Ovary (tissue), 3 donors: ENCODE data around the gene MAST4.

ENCODE experiments used
- CTCF ChIP-seq, 3 donors: fragments of 450-650 bp in 2 of 3; fragments of 200-600 bp in 1 of 3; IDR thresholded peaks; one replicate each; pipeline versions ENCODE4 v1.5.1 to v1.8.0; 2016 to 2022; ENCODE audit warnings: antibody characterized with exemption in 3 of 3, mild to moderate bottlenecking in 1 of 3
- EP300 ChIP-seq: sonication (generic); formaldehyde crosslinking; IDR thresholded peaks from one replicate; pipeline ENCODE4 v1.6.1; 2017; ENCODE audit warnings: antibody characterized with exemption
- POLR2A ChIP-seq: fragments of 450-650 bp; IDR thresholded peaks from one replicate; pipeline ENCODE4 v1.6.1; 2017; ENCODE audit warnings: antibody characterized with exemption, mild to moderate bottlenecking, moderate library complexity
- donor health status: DM: no; HTN: no; CAD: no.

- TF ChIP-seq CTCF (IDR thresholded peaks at IDR 0.05) (no peak), POLR2A (no peak), EP300 (no peak)
Measured at GRCh38 chr5:67160985-67161384, 564.8 kb downstream of the MAST4 start.
